C4-2B (cell line): ENCODE results near the gene PRADC1.

Source experiments
- H3K27ac ChIP-seq: fragments of 450-650 bp; 2 replicates; pipeline ENCODE4 v1.5.1; 2017
- ZFX ChIP-seq: fragments of 450-650 bp; IDR thresholded peaks from 2 replicates; pipeline ENCODE4 v1.6.1; 2017
- TF ChIP-seq, protein P1 (sequence below): fragments of 450-650 bp; conservative IDR thresholded peaks from 2 replicates; pipeline ENCODE4 v1.5.1; 2017; ENCODE audit warnings: mild to moderate bottlenecking

PRADC1 gene

DNA sequence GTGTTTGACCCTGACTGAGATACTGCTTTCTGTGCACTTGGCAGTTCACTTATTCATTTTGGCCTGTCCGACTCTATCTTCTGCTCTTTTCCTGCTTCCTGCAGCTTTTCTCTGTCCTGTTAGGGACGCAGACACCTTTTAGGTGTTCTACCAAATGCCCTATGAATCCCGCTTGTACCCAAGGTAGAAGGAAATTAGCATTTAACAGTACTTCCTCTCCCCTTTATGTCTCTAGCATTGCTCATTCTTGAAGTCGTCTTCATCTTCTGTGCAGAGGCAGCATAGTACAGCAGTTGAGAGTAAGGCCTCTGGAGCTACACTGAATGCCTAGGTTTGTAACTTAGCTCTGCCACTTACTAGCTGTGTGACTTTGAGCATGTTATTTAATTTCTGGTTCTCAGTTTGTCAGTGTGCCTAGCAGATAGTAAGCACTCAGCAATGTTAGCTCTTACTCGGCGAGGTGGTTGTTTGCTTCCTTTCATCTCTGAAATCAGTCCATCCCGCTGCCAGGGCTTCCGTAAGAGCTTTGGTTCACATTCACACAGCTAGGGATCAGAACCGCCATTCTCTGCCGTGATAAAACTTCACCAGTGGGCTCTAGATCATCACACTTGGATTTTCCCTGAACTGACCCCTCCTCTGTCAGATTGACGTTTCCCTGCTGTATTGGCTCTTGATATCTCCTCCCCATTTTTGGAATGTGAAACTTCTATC is 2.4 kb upstream of the PRADC1 start:
- no peak for TF ChIP-seq ZFX
- TF ChIP-seq, protein P1, sequence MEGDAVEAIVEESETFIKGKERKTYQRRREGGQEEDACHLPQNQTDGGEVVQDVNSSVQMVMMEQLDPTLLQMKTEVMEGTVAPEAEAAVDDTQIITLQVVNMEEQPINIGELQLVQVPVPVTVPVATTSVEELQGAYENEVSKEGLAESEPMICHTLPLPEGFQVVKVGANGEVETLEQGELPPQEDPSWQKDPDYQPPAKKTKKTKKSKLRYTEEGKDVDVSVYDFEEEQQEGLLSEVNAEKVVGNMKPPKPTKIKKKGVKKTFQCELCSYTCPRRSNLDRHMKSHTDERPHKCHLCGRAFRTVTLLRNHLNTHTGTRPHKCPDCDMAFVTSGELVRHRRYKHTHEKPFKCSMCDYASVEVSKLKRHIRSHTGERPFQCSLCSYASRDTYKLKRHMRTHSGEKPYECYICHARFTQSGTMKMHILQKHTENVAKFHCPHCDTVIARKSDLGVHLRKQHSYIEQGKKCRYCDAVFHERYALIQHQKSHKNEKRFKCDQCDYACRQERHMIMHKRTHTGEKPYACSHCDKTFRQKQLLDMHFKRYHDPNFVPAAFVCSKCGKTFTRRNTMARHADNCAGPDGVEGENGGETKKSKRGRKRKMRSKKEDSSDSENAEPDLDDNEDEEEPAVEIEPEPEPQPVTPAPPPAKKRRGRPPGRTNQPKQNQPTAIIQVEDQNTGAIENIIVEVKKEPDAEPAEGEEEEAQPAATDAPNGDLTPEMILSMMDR, result no peak
- peak overlapping the region; percentile 92 for H3K27ac ChIP-seq

DNA sequence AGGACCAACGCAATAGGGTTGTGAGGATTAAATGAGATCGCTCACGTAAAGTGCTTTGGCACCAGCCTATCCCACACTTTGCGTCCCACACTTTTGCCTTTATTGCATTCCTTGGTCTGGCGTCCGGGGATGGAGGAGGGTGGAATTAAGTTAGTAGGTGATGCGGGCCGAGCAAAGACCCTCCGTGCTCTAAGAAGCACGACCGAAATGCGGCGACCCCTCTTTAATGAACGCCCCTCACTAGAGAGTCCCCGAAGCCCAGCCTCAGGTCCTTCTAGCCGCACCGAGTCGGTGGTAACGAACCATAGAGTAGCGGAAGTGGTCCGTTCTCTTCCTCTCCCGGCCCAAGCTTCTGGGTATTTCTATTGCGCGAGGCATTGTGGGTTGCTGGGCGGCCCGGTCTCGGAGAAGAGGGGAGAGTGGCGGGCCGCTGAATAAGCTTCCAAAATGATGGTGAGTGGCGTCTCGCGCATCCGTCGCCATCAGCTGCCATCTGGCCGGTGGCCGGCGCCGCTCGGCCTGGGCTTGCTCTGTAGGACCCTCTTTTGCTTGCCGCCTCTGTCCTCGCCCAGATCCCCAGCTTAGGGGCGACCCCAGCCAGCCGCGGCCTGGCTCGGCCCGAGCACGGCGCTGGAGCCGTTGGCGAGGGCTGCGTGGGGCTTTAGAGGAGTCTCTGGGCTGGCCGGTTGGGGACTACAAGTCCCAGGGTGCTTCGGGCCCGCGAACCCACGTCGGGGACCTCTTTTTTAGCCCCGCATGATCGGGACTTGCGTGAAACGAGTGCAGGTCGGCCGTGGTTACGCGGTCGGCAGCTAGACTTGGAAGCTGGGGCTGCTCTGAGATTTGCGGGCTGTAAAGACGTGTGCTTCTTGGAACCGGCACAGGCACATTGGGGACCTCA is 1.1 kb upstream of the PRADC1 start, which contains the start of gene CCT7:
Gene CCT7 (plus strand): TSS at position 377 of the 901 bp plus-strand sequence. CDS start 71 bp downstream, at position 448.
- TF ChIP-seq, protein P1, result no peak
- peak; percentile 86 for TF ChIP-seq ZFX
- H3K27ac ChIP-seq, result peak within 1 kb of the TSS; percentile 92

DNA sequence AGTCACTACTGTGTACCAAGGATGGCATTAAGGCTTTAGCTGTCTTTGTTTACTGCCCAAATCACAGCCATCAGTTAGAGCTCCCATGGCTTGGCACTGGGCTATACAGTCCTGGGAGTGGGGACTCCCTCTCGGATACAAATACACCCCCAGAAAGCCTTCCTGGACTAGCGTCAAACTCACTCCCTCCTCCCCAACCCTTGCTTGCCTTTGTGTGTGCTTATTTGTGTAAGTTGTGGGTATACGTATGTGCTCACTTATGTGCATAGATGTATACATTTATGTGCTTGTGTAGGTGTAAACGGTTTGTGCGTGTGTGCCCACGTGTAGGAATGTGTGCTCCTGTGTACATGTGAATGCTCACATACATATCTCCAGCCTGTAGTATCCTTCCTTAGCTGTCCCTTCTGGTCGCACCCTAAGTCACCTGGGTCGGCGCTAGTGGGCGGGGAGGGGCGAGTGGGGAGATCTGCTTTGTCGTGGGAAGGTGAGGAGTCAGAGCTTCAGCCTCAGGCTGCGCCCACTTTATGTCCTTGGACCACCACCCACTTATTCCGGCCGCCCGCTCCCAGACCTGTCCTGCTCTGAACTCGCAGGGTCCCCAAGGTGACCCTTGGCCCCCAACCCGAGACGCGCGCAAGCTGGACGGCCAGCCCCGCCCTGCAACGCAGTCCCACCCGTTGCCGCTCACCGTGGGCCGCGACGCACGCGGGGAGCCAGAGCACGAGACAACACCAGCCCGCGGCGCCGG is 461 bp downstream of the PRADC1 start:
- TF ChIP-seq, protein P1, result no peak; the same call in 1 of the 2 replicates
- no peak for TF ChIP-seq ZFX
- peak overlapping the region; percentile 92 for H3K27ac ChIP-seq

DNA sequence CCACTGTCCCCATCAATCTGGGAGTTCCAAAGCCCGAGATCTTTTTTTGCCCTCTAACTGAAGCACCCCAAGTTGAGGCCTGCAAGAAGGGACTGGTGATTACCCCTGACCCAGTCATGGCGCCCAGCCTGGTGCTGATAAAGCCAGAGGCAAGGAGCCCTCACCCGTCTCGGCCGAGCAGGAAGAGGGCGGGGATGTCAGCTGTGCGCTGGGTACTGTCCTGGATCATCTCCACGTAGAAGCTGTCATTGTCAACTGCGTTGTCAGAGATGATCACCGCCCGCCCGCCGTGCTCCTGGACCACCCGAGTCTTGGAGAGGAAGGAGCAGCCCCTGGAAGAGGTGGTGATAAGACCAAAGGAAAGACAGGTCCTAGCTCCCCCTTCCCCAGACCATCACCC is 4.4 kb downstream of the PRADC1 start:
- no peak overlapping the region for H3K27ac ChIP-seq
- TF ChIP-seq, protein P1, result no peak
- no peak for TF ChIP-seq ZFX

DNA sequence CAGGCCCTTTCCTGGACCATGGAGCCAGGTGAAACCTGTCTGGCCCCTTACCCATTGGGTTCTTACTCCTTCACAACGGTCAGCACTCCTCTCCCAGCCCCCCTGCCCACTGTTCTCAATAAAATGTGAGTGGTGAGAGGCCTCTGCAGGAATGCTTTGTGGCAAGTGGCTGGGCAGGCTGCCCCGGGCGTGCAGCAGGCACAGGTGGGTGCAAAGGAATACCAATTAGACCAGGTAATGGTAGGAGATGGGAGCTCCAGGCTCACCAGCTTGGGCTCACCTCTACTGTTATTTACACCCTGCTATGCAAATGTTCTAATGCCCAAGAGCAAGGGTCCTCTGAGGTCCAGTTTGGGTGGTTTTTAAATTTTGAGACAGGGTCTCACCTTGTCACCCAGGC is 6.0 kb downstream of the PRADC1 start:
- no peak overlapping the region for H3K27ac ChIP-seq
- TF ChIP-seq, protein P1, result no peak
- TF ChIP-seq ZFX, result no peak

DNA sequence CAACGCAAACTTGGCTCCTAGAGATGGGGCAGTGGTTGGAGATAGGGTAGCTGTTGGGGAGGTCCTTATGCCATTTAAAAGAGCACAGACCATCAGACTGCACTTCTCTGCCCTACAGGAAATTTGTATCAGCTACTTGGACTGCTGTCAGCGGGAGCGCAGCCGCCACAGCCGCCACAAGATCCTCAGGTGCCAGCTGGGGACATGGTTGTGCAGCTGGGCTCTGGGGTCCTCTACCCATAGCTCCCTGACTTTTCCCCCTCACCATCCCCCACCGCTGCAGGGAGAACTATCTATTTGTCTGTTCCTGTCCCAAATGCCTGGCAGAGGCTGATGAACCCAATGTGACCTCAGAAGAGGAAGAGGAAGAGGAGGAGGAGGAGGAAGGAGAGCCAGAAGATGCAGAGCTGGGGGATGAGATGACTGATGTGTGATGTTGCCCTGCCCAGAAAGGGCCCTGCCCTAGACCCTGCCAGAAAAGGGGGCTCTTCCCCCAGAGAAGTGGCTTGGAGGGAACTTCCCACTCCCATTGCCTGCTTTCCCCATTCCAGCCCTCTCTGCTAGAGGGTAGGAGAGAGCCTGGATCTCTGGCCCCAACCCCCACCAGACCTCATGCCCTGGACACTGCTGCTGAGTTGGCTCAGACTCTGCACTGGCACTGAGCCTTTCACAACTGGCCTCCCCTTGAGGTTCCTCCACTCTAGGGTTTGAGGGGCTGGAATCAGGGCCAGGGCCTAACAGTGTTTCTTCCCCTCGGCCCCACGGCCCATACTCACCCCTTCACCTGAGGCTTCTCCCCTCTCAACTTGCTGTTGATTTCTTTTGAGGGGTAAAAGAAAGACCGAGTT is 7.3 kb downstream of the PRADC1 start:
- TF ChIP-seq, protein P1, result no peak
- no peak for TF ChIP-seq ZFX
- H3K27ac ChIP-seq, result no peak overlapping the region
